Upper lobe of right lung (tissue), 1 donor: Measurements from ENCODE around the gene TMEM79. TPM values are rescaled to one million over a fixed set of nuclear protein-coding genes. Genes with fewer than 3 reads are reported as not detected.
"Not testable (repeated sequence)": the region's sequence is repeated elsewhere in the genome, so short reads cannot be mapped to it uniquely, and the experiment has no call there.

Experiments
- ATAC-seq: fragments of 200-7000 bp; cut with Tn5 transposase; one replicate; pipeline ENCODE4 v1.9.1; 2020; ENCODE audit warnings: mild to moderate bottlenecking, moderate library complexity
- DNase-seq: peaks from one replicate; pipeline ENCODE4 v3.0.0-alpha.2; 2020
- H3K27ac ChIP-seq: fragments of 200-600 bp; one replicate; pipeline ENCODE4 v1.8.0; 2022
- H3K27me3 ChIP-seq: fragments of 200-600 bp; one replicate; pipeline ENCODE4 v1.8.0; 2022; ENCODE audit warnings: mild to moderate bottlenecking
- H3K36me3 ChIP-seq: fragments of 200-600 bp; one replicate; pipeline ENCODE4 v1.8.0; 2022
- H3K4me1 ChIP-seq: fragments of 200-600 bp; one replicate; pipeline ENCODE4 v1.8.0; 2022
- H3K4me3 ChIP-seq: fragments of 200-600 bp; one replicate; pipeline ENCODE4 v1.8.0; 2022; ENCODE audit warnings: mild to moderate bottlenecking
- H3K9me3 ChIP-seq: fragments of 200-600 bp; one replicate; pipeline ENCODE4 v1.8.0; 2022
- CTCF ChIP-seq: fragments of 200-600 bp; IDR thresholded peaks from one replicate; pipeline ENCODE4 v1.8.0; 2022; ENCODE audit warnings: antibody characterized with exemption
- intact Hi-C: fragments of 100-400 bp; cut with DNase I; formaldehyde crosslinking; loops from one replicate; pipeline ENCODE4 v1.11.0; 2022
- total RNA-seq: library from RNA; stranded (reverse); fragmentation: NEBNext Ultra II Directional; extraction: Animal tissue kit (Norgen Biotek cat#: 25700); gene quantifications from one replicate; pipeline ENCODE4 v1.2.1, GENCODE V29; 2021
- donor health status: DM: no; HTN: yes; CAD: no; lungs with severe emphysema.

TMEM79 gene
- total RNA-seq, 1 donor from 2014 or later: 3.3 TPM

GRCh38 chr1:156319664-156320063 is 35.5 kb downstream of the TMEM79 start:
- Histone ChIP-seq H3K9me3 (no peaks in the 10 kb centered on the region), H3K36me3 (peaks cover 100% of the 10 kb centered on the region), H3K27me3 (no peaks in the 10 kb centered on the region), H3K4me3 (no peak overlapping the region), H3K27ac (no peak overlapping the region), H3K4me1 (no peaks in the 10 kb centered on the region)
- intact Hi-C loops: no loop called here
- DNase-seq (no peak), ATAC-seq (no peak)
- peak; percentile 54 for TF ChIP-seq CTCF

- intact Hi-C loops: no loop called here
- H3K27me3 ChIP-seq: no peaks in the 10 kb centered on the region
- DNase-seq (no peak), ATAC-seq (no peak)
- H3K4me3 ChIP-seq: no peak overlapping the region
- no peaks in the 10 kb centered on the region for H3K4me1 ChIP-seq
- H3K27ac ChIP-seq: no peak overlapping the region
- no peaks in the 10 kb centered on the region for H3K9me3 ChIP-seq
- TF ChIP-seq CTCF: no peak
- H3K36me3 ChIP-seq: peaks cover 99% of the 10 kb centered on the region
Measured at GRCh38 chr1:156320560-156320959, 36.4 kb downstream of the TMEM79 start.

- H3K27me3 ChIP-seq, DNase-seq, H3K9me3 ChIP-seq, H3K4me3 ChIP-seq, ATAC-seq, H3K4me1 ChIP-seq, H3K27ac ChIP-seq, intact Hi-C loops: not testable (repeated sequence)
- H3K36me3 ChIP-seq: peaks cover 78% of the 10 kb centered on the region
Measured at GRCh38 chr1:156323179-156323578, 39.1 kb downstream of the TMEM79 start.

- H3K27ac ChIP-seq: no peak overlapping the region
- no peaks in the 10 kb centered on the region for H3K9me3 ChIP-seq
- peak; percentile 9 for TF ChIP-seq CTCF
- H3K4me3 ChIP-seq: no peak overlapping the region
- peaks cover 12% of the 10 kb centered on the region for H3K4me1 ChIP-seq
- peaks cover 45% of the 10 kb centered on the region for H3K36me3 ChIP-seq
- ATAC-seq: no peak
- intact Hi-C loops: no loop called here
- no peak for DNase-seq
- H3K27me3 ChIP-seq: no peaks in the 10 kb centered on the region
Measured at GRCh38 chr1:156336242-156336641, 52.1 kb downstream of the TMEM79 start.

GRCh38 chr1:156337052-156337887 is 53.1 kb downstream of the TMEM79 start:
- H3K4me1 ChIP-seq: peaks cover 12% of the 10 kb centered on the region
- peaks cover 35% of the 10 kb centered on the region for H3K36me3 ChIP-seq
- peak overlapping the region; percentile 96 for H3K4me3 ChIP-seq
- H3K27ac ChIP-seq: peak overlapping the region; percentile 70
- intact Hi-C loops: no loop called here
- H3K27me3 ChIP-seq: no peaks in the 10 kb centered on the region
- no peak for TF ChIP-seq CTCF
- DNase-seq: no peak
- no peak for ATAC-seq
- H3K9me3 ChIP-seq: no peaks in the 10 kb centered on the region

- Histone ChIP-seq H3K36me3 (peaks cover 29% of the 10 kb centered on the region), H3K27me3 (no peaks in the 10 kb centered on the region), H3K27ac (peak overlapping the region; percentile 70), H3K9me3 (no peaks in the 10 kb centered on the region), H3K4me1 (peaks cover 12% of the 10 kb centered on the region), H3K4me3 (peak overlapping the region; percentile 96)
- ATAC-seq (no peak), DNase-seq (no peak)
- intact Hi-C loops: no loop called here
- TF ChIP-seq CTCF: no peak
Measured at GRCh38 chr1:156337888-156338179, 53.7 kb downstream of the TMEM79 start.
